22Rv1 (cell line): ENCODE measurements around the gene GCN1.

Experiments
- H3K27ac ChIP-seq: fragments of 450-650 bp; 2 replicates; pipeline ENCODE4 v1.5.1; 2017
- ZFX ChIP-seq: fragments of 450-650 bp; IDR thresholded peaks from 2 replicates; pipeline ENCODE4 v1.6.1; 2017; ENCODE audit warnings: antibody characterized with exemption, borderline replicate concordance
- TF ChIP-seq, protein P1 (sequence below): fragments of 450-650 bp; IDR thresholded peaks from 2 replicates; pipeline ENCODE4 v1.5.1; 2017; ENCODE audit warnings: mild to moderate bottlenecking

GCN1 gene

DNA sequence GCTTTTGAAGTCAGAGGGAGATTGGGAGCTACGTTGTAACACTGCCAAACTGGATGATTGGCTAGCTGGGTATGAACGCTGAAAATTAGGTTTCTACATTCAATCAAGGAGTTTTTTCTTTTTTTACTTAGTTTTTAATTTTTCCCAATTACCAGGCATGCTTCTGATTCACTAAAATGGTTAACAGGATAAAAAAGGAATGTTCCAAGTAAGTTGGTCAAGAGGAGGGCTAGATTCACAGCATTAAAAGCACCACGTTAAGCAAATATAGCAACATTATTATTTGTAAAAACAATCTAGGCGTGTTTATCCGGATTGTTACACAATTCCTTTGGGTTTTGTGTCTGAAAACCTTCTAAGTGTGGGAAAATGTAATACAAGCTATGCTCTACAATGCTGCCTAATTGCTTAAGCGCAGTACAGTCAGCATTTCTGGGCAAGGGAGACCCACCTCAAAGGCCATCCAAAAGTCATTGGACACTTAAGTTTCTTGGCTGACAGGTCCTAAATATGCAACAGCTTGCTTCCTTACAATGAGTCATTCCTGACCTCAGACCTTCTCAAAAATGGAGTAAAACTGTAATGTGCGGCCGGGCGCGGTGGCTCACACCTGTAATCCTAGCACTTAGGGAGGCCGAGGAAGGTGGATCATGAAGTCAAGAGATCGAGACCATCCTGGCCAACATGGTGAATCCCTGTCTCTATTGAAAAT is 5.2 kb upstream of the GCN1 start:
- TF ChIP-seq, protein P1, sequence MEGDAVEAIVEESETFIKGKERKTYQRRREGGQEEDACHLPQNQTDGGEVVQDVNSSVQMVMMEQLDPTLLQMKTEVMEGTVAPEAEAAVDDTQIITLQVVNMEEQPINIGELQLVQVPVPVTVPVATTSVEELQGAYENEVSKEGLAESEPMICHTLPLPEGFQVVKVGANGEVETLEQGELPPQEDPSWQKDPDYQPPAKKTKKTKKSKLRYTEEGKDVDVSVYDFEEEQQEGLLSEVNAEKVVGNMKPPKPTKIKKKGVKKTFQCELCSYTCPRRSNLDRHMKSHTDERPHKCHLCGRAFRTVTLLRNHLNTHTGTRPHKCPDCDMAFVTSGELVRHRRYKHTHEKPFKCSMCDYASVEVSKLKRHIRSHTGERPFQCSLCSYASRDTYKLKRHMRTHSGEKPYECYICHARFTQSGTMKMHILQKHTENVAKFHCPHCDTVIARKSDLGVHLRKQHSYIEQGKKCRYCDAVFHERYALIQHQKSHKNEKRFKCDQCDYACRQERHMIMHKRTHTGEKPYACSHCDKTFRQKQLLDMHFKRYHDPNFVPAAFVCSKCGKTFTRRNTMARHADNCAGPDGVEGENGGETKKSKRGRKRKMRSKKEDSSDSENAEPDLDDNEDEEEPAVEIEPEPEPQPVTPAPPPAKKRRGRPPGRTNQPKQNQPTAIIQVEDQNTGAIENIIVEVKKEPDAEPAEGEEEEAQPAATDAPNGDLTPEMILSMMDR = no peak
- TF ChIP-seq ZFX = no peak
- H3K27ac ChIP-seq = peak overlapping the region; percentile 99

DNA sequence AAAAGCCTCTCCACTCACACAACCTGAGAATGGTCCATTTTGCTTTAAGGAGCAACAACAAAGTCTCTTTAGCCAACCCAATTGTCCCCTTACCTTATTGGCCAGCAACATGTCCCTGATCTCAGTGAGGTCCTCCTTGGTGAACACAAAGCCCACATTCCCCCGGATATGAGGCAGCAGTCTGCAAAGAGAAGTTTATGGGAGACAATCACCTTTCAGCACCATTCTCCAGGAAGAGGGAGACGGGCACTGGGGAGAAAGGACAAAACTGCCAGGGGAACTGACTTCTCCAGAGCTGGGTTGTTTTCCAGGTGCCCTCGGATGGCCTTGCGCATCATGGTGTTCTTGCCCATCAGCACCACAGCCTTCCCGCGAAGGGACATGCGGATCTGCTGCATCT is 4.5 kb upstream of the GCN1 start:
- H3K27ac ChIP-seq = peak overlapping the region; percentile 99
- TF ChIP-seq, protein P1 = no peak
- TF ChIP-seq ZFX = no peak

DNA sequence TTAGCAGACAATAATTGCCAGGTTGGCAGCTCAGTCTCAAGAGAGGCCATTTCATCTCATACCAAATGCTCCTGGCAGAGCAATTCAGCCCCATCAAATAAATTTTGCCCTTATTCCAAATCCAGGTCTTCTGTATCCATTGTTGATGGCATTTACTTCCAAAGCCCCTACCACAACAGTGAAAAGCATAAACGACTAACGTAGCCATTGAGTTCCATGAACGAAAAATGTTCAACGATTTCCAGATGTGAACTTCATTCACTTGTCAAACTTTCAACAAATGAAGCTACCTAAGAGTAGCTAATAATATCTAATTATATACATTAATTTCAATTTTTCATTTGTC is 3.0 kb upstream of the GCN1 start:
- H3K27ac ChIP-seq = peak overlapping the region; percentile 99
- no peak for TF ChIP-seq ZFX
- TF ChIP-seq, protein P1 = no peak

DNA sequence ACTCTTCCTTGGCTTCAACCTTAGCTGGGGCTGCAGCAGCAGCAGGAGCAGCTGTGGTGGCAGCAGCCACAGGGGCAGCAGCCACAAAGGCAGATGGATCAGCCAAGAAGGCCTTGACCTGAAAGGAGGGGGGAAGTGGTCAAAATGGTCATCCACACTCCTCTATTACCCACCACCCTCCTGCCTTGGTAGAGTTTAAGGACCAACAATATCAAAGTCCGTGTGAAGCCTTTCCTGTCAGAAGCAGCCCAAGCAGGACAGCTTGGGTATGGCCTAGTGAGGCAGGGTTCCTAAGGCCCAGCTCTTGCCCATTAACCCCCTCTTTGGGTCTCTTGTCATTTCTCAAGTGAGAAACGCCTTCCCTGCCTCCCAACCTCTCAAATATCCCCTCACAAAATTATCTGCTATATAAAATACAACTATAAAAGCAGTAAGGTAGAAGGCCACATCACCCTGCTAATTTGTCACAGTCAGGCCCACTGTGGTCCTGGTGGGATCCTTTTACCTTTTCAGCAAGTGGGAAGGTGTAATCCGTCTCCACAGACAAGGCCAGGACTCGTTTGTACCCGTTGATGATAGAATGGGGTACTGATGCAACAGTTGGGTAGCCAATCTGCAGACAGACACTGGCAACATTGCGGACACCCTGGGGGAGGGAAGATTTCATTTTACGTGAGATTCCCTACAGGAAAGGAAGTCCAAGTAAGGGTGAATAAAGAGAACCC is 2.5 kb upstream of the GCN1 start:
- peak overlapping the region; percentile 99 for H3K27ac ChIP-seq

DNA sequence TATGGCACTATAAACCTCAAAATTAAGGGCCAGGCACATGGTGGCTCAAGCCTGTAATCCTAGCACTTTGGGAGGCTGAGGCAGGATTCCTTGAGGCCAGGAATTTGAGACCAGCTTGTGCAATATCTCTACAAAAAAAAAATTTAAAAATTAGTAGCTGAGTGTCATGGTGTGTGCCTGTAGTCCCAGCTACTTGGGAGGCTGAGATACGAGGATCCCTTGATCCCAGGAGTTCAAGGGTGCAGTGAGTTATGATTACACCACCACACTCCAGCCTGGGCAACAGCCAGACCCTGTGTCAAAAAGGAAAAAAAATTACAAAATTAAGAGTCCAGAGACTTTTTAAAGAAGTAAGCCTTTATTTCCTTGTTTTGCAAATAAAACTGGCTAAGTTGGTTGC is 1.8 kb upstream of the GCN1 start:
- peak overlapping the region; percentile 99 for H3K27ac ChIP-seq
- TF ChIP-seq, protein P1 = no peak
- no peak for TF ChIP-seq ZFX

DNA sequence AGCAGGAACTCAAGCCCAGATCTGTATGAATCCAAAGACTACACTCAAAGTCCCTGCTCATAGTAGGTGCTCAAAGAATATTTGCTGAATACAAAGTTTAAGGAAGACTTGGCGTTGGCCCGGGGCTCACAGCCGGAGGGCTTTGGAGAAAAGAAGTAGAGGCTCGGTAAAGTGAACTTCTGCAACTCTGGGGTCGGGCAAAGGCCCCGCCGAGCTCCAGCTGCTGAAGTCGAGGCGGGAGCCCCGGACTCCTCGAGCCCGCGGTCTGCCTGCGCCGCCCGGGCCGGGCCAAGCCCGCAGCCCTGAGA is 335 bp downstream of the GCN1 start:
- no peak for TF ChIP-seq ZFX
- TF ChIP-seq, protein P1 = no peak

DNA sequence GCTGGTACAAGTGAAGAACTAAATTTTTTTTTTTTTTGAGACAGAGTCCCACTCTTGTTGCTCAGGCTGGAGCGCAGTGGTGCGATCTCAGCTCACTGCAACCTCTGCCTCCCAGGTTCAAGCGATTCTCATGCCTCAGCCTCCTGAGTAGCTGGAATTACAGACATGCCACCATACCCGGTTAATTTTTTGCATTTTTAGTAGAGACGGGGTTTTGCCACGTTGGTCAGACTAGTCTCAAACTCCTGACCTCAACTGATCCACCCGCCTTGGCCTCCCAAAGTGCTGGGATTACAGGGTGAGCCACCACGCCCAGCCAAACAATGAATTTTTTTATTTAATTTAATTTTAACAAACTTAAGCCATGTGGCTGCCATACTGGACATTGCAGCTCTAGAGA is 1.2 kb downstream of the GCN1 start:
- peak overlapping the region; percentile 99 for H3K27ac ChIP-seq

More for the DNA sequence above, 335 bp downstream of the GCN1 start:
- peak overlapping the region; percentile 99 for H3K27ac ChIP-seq

DNA sequence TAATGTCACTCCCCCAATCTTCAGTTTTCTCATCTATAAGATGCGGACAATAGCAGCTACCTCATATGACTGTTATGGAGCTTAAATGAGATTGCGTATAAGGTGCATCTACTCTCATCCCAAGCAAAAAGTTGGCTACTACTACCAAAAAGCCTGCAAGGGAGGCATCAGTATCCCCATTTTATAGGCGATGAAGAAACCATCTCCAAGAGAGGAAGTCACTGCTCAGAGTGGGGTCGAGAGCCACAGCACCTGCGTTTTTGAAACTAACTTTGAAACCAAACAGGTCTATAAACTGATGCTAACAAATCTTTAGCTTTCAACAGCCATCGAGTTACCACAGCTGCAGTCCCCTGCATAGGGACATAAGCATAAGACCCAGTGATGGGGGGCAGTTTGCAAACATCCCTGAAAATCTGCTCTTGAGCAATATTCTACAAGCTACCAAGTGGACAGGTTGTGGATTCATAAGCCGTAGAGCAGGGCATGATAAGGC is 3.5 kb downstream of the GCN1 start:
- H3K27ac ChIP-seq = no peak overlapping the region
- no peak for TF ChIP-seq ZFX
- TF ChIP-seq, protein P1 = no peak
